SIG-M5 (cell line): Measurements from ENCODE around the gene EDEM1.
"Not testable (repeated sequence)": the region's sequence is repeated elsewhere in the genome, so short reads cannot be mapped to it uniquely, and the experiment has no call there.

Source experiments
- DNase-seq: peaks from one replicate; lab custom pipeline; 2025; lab: John Stamatoyannopoulos, UW

The EDEM1 gene

GRCh38 chr3:5232570-5232969 lies 45.1 kb downstream of the EDEM1 start:
- DNase-seq = no peak

GRCh38 chr3:5233026-5233425 lies 45.5 kb downstream of the EDEM1 start:
- DNase-seq = no peak

- no peak for DNase-seq
These were observed 48.1 kb downstream of the EDEM1 start for GRCh38 chr3:5235655-5236054.

- DNase-seq = no peak
These were observed 51.0 kb downstream of the EDEM1 start for GRCh38 chr3:5238545-5238944.

DNA sequence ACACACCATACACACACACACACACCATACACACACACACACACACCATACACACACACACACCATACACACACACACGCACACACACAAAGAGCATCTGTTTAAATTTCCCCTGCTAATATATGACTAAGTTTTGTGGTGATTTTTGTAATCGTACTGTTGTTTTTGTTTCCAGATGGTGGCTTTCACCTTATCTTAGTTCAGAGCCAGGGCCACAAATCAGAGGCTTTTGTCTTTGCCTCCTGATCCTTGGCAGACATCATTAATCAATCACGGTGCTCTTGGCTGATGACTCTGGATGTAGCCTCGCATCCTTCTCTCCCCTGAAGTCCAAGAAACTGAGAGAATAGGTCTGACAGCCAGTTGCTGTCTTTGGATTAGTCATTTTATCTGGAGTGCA lies 52.1 kb downstream of the EDEM1 start:
- no peak for DNase-seq

DNA sequence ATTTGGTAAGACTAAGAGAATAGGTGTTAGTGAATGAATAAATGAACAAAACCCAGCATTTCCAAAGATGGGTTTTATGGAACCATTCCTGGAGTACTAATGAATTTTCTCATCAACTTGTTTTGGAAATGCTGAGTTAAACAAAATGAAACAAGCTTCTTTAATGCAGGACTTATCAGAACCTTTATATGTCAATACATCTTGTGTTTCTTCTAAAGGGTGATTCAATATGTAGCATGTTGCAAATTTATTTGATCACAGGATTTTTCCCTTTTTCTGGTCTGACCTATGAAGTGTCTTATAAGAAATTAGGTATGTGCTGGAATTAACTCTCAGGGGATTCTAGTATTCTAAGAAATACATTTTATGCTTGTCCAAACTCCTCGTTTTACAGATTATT lies 53.2 kb downstream of the EDEM1 start:
- DNase-seq = no peak

GRCh38 chr3:5242785-5243184 lies 55.3 kb downstream of the EDEM1 start:
- not testable (repeated sequence) for DNase-seq

DNA sequence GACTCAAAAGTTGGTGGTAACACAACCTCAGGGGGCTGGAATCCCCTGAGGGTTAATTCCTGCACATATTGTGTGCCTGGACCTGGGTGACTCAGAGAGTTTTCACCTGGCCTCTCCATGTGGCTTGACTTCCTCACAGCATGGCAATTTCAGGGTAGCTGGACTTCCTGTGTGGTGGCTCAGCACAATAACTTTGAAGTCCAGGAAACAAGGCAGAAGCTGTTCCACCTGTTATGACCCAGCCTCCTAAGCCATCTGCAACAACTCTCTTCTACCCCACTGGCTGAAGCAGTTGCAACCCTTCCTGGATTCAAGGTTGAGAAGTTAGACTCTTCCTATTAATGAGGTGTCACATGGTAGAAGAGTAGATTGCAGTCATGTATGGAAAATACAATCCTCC lies 58.4 kb downstream of the EDEM1 start:
- no peak for DNase-seq

- no peak for DNase-seq
These were observed 61.3 kb downstream of the EDEM1 start for GRCh38 chr3:5248822-5249221.

GRCh38 chr3:5250467-5251195 lies 63.1 kb downstream of the EDEM1 start:
- no peak for DNase-seq

DNA sequence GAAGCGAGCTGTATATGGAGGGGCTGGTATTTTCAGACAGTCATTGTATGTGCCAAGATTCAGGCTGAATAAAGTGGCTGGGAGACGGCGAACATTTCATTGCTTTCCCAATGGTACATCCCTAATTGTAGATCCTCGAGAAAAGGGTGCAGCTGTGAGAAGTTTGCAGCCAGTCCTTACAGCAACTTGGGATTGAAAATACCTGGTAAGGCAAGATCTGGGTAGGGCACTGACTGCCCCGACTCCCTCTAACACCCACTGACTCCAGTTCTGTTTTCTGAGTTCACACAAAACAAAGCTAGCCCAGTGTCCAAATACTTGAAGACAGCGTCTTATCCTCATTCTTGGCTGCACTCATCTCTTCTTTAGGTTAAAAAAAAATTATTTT lies 63.7 kb downstream of the EDEM1 start:
- no peak for DNase-seq

GRCh38 chr3:5252131-5252530 lies 64.6 kb downstream of the EDEM1 start:
- DNase-seq = no peak

GRCh38 chr3:5254281-5255048 lies 67.0 kb downstream of the EDEM1 start:
- no peak for DNase-seq

DNA sequence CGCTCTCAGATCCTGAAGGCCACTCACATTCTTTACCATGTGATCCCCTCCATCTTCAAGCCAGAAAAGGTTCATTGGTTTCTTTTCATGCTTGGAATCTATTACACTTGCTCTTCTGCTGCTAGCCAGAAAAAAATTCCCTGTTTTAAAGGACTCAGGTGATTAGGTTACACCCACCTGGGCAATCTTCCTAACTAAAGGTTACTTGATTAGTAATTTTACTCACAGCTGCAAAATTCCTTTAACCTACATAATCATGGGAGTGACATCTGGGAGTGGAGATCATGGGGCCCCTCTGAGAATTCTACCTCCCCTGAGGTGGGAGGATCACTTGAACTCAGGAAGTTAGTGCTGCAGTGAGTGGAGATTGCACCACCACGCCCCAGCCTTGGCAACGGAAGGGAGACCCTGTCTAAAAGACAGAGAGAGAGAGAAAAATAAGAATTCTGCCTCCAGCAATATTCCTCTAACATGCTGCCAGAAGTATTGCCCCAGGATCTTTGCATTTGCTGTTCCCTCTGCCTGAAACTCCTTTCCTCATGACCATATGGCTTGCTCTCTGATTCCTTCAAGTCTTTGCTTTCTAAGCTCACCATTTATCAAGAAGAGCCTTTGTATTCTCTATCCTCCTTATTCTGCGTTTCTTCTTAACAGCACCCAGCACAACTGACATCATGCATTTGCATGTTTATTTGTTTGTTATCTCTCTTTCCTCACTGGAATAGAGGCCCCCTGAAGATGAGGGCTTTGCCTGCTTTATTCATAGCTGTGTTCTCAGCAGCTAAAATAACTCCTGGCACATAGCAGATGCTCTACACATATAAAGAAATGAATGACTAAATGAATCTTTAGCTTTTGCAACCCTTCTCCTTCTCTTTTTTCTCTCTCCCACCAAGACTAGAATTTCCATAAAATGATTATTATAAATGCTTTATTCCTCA lies 68.2 kb downstream of the EDEM1 start:
- no peak for DNase-seq

DNA sequence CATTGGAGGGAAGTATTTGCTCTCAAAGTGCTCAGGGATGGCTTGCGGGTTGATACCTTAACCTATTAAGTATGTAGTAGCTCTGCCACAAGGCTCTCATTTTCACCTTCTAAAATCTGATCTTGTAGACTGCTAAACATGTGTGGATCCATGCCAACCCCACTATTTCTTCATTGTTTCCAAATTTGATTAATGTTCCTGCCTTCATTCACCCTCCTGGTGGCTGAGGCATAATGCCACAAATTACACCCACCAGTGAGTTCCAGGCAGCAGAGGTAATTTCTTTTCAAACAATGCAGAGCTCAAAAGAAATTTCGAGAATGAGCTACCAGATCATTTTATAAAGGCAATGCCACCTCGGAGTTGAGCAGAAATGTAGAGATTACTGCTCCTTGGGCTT lies 71.0 kb downstream of the EDEM1 start:
- no peak for DNase-seq

DNA sequence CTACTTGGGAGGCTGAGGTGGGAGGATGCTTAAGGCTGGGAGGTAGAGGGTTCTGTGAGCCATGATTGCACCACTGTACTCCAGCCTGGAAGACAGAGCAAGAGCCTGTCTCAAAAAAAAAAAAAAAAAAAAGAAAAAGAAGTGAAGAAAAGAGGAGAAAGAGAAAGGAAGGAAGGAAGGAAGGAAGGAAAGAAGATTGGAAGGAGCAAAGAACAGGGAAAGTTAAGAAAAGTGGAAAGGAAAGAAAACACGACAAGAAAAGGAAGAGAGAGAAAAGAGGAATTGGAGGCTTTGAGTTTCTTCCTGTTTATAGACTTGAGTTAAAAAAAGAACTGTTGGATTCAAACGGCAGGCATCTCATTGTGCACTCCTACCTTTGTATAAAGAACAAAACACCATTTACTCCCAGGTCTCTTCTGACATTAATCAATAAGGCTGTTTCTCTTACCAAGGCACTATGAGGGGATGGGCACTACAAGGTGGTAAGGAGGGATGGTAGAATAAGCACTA lies 73.5 kb downstream of the EDEM1 start:
- DNase-seq = peak; percentile 10

DNA sequence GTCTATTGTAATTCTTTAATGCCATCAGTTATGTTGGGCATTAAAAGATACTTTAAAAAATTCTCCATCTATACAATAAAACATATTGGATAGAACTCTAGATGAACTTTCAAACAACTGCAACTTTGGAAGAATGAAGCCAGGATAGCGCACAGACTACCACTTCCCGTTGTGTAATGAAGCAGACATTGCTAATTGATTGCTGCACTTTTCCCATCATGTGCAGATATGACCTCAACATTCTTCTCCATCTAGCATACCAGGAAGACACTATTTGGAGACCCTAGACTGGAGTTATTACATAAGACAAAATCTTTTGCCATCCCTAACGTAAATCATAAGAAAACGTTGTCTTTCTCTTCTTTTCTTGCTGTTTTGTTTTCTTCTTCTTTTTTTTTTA lies 75.0 kb downstream of the EDEM1 start:
- DNase-seq = no peak

GRCh38 chr3:5264093-5264600 lies 76.6 kb downstream of the EDEM1 start:
- no peak for DNase-seq

DNA sequence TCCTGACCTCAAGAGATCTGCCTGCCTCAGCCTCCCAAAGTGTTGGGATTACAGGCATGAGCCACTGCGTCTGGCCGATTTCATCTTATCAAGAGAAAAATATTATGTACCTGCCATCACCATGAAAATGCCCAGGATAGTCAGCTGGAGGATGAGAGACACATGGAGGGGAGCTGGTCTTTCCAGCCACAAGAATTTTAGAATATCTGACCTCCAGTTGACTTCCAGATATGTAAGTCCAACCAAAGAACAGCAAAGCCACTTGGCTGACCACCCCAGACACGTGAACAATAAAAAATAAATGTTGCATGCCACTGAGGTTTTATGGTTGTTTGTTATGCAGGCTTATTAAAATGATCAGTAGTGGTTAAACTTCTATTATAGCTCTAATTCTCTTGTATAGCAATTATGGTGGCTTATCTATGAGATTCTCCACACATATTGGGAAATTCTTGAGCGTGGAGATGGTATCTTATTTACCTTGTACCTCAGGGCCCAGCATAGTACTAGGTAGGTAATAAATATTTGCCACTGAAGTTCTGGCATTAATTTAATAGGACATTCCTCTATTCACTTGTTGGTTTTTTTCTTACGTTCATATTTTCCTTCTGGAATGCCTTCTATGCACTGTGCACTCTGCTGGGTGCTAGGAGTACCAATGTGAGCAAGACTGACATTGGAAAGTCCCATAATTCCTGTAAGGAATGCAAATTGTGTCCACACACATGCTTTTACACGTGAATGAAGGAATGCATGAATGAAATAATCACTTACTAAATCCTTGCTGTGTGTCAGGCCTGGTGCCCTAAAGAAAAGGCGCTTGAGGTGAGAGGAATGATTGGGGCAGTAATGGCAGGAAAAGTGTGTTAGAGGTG lies 77.6 kb downstream of the EDEM1 start:
- DNase-seq = no peak

GRCh38 chr3:5267252-5267651 lies 79.7 kb downstream of the EDEM1 start:
- DNase-seq = no peak

DNA sequence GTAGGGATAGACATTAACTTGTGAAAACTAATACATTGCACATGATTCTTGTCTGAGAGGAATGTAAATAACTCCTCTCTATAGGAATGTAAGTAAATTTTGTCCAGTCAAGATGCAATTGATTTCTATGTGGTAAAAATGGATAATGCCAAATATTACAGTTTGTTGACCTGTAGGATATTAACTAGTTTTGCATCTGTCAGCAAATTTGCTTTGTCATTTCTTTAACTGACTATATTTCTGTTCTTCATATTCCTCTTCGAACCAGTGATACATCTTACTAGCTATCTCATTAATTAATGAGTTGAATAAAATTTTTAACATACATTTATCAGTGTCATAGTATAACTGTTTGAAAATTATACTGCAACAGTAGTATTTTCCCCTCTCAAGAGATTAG lies 80.4 kb downstream of the EDEM1 start:
- DNase-seq = no peak
